Measurements from ENCODE around the gene HNRNPR. TPM values are rescaled to one million over a fixed set of nuclear protein-coding genes. Genes with fewer than 3 reads are reported as not detected.
"Not testable (repeated sequence)": the region's sequence is repeated elsewhere in the genome, so short reads cannot be mapped to it uniquely, and the experiment has no call there.

Gene HNRNPR
- polyA plus RNA-seq, 1 of the 3 experiments (the other 2 are of a cell fraction), result 111 TPM

DNA sequence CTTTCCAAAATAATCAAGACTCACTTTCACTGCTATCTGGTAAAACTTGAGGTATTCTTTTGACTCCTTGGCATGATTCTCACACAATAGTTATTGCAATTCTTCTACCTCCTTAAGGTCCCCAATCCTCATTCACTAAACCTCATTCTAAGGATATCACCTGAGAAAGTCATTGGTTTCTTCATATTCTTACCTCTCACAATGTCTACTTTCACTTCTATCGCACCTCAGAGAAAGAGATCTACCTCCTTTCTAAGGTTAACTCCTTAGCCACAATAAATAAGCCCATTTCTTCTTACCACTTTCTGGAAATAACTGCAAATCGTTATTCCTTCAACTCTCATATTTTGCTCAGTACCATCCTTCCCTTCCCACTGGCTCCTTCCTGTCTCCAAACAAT is 18.7 kb downstream of the HNRNPR start:
- 77% methylated on average over 2 of the region's 2 CpGs for whole genome bisulfite sequencing (ENCODE audit: low lambda C conversion rate)
- Histone ChIP-seq H3K27me3 (ENCODE audit: insufficient read depth) (no peaks in the 10 kb centered on the region), H3K9me2 (no peaks in the 10 kb centered on the region), H3K36me3 (replicated peaks in 1 of 2; ENCODE audit: control insufficient read depth in 1 of 2, insufficient read depth in 2 of 2, low read length in 1 of 2) (peaks cover 49 to 86% of the 10 kb centered on the region in 2 experiments), H3K4me1 (ENCODE audit: control insufficient read depth in 1 of 2, insufficient read depth in 2 of 2, low read depth in 1 of 2, low read length in 1 of 2) (no peaks in the 10 kb centered on the region), H4K20me1 (ENCODE audit: insufficient read depth) (peaks cover 54% of the 10 kb centered on the region), H3F3A (replicated peaks; ENCODE audit: insufficient read depth) (peaks cover 34% of the 10 kb centered on the region), H3K4me3 (ENCODE audit: low read depth in 2 of 2, low read length in 1 of 2) (no peak overlapping the region), H3K4me2 (no peak overlapping the region), H2AFZ (ENCODE audit: low read depth) (no peak overlapping the region), H3K9ac (no peak overlapping the region), H3K9me3 (no peaks in the 10 kb centered on the region), H3K27ac (ENCODE audit: low read depth in 2 of 2, low read length in 1 of 2) (no peak overlapping the region), H3K79me2 (ENCODE audit: insufficient read depth) (peaks cover 99% of the 10 kb centered on the region)
- ChIA-PET CTCF (no interaction called here), POLR2A (interaction anchor here (0.5 to 0.6 kb wide), 2 partner anchors 115 to 176 kb away, joined by 3 to 4 read pairs; no protein-coding TSS in a partner anchor)
- TF ChIP-seq, protein P1, sequence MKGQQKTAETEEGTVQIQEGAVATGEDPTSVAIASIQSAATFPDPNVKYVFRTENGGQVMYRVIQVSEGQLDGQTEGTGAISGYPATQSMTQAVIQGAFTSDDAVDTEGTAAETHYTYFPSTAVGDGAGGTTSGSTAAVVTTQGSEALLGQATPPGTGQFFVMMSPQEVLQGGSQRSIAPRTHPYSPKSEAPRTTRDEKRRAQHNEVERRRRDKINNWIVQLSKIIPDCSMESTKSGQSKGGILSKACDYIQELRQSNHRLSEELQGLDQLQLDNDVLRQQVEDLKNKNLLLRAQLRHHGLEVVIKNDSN (IDR thresholded peaks at IDR 0.05; ENCODE audit: borderline replicate concordance, low read depth), result no peak
- TF ChIP-seq, protein P2, sequence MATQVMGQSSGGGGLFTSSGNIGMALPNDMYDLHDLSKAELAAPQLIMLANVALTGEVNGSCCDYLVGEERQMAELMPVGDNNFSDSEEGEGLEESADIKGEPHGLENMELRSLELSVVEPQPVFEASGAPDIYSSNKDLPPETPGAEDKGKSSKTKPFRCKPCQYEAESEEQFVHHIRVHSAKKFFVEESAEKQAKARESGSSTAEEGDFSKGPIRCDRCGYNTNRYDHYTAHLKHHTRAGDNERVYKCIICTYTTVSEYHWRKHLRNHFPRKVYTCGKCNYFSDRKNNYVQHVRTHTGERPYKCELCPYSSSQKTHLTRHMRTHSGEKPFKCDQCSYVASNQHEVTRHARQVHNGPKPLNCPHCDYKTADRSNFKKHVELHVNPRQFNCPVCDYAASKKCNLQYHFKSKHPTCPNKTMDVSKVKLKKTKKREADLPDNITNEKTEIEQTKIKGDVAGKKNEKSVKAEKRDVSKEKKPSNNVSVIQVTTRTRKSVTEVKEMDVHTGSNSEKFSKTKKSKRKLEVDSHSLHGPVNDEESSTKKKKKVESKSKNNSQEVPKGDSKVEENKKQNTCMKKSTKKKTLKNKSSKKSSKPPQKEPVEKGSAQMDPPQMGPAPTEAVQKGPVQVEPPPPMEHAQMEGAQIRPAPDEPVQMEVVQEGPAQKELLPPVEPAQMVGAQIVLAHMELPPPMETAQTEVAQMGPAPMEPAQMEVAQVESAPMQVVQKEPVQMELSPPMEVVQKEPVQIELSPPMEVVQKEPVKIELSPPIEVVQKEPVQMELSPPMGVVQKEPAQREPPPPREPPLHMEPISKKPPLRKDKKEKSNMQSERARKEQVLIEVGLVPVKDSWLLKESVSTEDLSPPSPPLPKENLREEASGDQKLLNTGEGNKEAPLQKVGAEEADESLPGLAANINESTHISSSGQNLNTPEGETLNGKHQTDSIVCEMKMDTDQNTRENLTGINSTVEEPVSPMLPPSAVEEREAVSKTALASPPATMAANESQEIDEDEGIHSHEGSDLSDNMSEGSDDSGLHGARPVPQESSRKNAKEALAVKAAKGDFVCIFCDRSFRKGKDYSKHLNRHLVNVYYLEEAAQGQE (IDR thresholded peaks at IDR 0.05; ENCODE audit: low read depth, low read length), result no peak
- TF ChIP-seq GATA2 (CRISPR knock-in tag; IDR thresholded peaks at IDR 0.05) (no peak), RFX5 (IDR thresholded peaks at IDR 0.05; ENCODE audit: low read length) (no peak), FOXJ3 (CRISPR knock-in tag; IDR thresholded peaks at IDR 0.05) (no peak)
- no peak for DNase-seq

DNA sequence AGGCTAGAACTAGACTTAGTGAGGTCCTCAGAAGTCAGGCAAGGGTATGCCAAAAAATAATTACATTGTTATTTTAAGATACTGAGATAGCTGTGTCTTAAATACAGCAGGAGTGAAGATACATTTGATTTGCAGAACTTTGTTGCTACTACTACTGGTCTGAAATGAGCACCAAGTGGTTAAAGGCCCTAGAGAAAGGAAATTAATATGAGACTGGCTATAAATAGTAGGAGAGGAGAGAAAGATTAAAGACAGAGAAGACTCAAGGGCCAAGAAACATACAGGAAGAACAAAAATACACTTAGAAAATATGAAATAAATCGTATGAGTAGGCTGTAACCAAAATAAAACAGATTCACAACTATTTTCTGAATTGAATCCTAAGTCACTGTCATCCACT is 21.3 kb downstream of the HNRNPR start:
- Histone ChIP-seq H3K4me1 (ENCODE audit: control insufficient read depth in 1 of 2, insufficient read depth in 2 of 2, low read depth in 1 of 2, low read length in 1 of 2) (no peaks in the 10 kb centered on the region), H3K4me2 (no peak overlapping the region), H3F3A (replicated peaks; ENCODE audit: insufficient read depth) (peaks cover 29% of the 10 kb centered on the region), H3K9ac (no peak overlapping the region), H3K9me3 (no peaks in the 10 kb centered on the region), H3K9me2 (no peaks in the 10 kb centered on the region), H4K20me1 (ENCODE audit: insufficient read depth) (peaks cover 39% of the 10 kb centered on the region), H3K27ac (ENCODE audit: low read depth in 2 of 2, low read length in 1 of 2) (no peak overlapping the region), H3K36me3 (replicated peaks in 1 of 2; ENCODE audit: control insufficient read depth in 1 of 2, insufficient read depth in 2 of 2, low read length in 1 of 2) (peaks cover 64 to 86% of the 10 kb centered on the region in 2 experiments), H3K4me3 (ENCODE audit: low read depth in 2 of 2, low read length in 1 of 2) (no peak overlapping the region), H2AFZ (ENCODE audit: low read depth) (no peak overlapping the region), H3K79me2 (ENCODE audit: insufficient read depth) (peaks cover 98% of the 10 kb centered on the region), H3K27me3 (ENCODE audit: insufficient read depth) (no peaks in the 10 kb centered on the region)
- ChIA-PET POLR2A (no interaction called here), CTCF (interaction anchor here (0.9 to 1.0 kb wide), 2 partner anchors 15 to 138 kb away, joined by 4 read pairs; no protein-coding TSS in a partner anchor)
- WGBS (ENCODE audit: low lambda C conversion rate), result 71% methylated on average over 1 of the region's 1 CpG
- no peak for DNase-seq
- TF ChIP-seq RCOR1 (IDR thresholded peaks at IDR 0.05; ENCODE audit: low read length), result no peak
- no peak for TF ChIP-seq MXI1 (IDR thresholded peaks at IDR 0.05; ENCODE audit: low read depth, low read length)
- TF ChIP-seq, protein P3, sequence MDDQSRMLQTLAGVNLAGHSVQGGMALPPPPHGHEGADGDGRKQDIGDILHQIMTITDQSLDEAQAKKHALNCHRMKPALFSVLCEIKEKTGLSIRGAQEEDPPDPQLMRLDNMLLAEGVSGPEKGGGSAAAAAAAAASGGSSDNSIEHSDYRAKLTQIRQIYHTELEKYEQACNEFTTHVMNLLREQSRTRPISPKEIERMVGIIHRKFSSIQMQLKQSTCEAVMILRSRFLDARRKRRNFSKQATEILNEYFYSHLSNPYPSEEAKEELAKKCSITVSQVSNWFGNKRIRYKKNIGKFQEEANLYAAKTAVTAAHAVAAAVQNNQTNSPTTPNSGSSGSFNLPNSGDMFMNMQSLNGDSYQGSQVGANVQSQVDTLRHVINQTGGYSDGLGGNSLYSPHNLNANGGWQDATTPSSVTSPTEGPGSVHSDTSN (IDR thresholded peaks at IDR 0.05), result no peak
- TF ChIP-seq CHD2 (IDR thresholded peaks at IDR 0.05; ENCODE audit: low read length, partially characterized antibody), result no peak
- TF ChIP-seq NRF1 (IDR thresholded peaks at IDR 0.05; ENCODE audit: low read depth, low read length), result no peak
- TF ChIP-seq, protein P4, sequence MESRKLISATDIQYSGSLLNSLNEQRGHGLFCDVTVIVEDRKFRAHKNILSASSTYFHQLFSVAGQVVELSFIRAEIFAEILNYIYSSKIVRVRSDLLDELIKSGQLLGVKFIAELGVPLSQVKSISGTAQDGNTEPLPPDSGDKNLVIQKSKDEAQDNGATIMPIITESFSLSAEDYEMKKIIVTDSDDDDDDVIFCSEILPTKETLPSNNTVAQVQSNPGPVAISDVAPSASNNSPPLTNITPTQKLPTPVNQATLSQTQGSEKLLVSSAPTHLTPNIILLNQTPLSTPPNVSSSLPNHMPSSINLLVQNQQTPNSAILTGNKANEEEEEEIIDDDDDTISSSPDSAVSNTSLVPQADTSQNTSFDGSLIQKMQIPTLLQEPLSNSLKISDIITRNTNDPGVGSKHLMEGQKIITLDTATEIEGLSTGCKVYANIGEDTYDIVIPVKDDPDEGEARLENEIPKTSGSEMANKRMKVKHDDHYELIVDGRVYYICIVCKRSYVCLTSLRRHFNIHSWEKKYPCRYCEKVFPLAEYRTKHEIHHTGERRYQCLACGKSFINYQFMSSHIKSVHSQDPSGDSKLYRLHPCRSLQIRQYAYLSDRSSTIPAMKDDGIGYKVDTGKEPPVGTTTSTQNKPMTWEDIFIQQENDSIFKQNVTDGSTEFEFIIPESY (IDR thresholded peaks at IDR 0.05; ENCODE audit: borderline replicate concordance, low read depth), result no peak
- no peak for TF ChIP-seq GABPA (IDR thresholded peaks at IDR 0.05; ENCODE audit: low read depth)

DNA sequence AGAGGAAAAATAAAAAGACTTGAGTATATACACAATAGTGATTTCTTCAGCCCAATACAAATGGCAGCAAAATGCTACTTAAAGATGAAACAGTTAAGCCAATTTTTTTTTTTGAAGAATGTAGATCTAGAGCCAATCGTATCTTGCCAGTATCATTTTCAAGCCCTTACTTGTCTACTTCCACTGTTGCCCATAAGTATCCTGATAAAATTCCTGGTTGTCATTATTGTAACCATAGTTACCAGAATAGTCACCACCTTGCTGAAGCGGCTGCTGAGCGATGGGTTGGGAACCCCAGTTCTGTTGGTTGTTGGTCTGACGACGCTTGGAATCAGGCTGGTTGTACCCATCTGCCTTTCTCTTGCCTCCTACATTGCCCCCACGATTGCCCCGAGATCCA is 33.8 kb downstream of the HNRNPR start:
- H3K9ac ChIP-seq; H3K4me2 ChIP-seq; H3K9me2 ChIP-seq; H3K4me3 ChIP-seq (ENCODE audit: low read depth in 2 of 2, low read length in 1 of 2); H3K27me3 ChIP-seq (ENCODE audit: insufficient read depth); H3K9me3 ChIP-seq; H2AFZ ChIP-seq (ENCODE audit: low read depth); H3K27ac ChIP-seq (ENCODE audit: low read depth in 2 of 2, low read length in 1 of 2); DNase-seq; POLR2A ChIA-PET; H3K4me1 ChIP-seq (ENCODE audit: control insufficient read depth in 1 of 2, insufficient read depth in 2 of 2, low read depth in 1 of 2, low read length in 1 of 2): not testable (repeated sequence)
- 91% methylated on average over 7 of the region's 7 CpGs for WGBS (ENCODE audit: low lambda C conversion rate)
- peaks cover 90% of the 10 kb centered on the region for H3K79me2 ChIP-seq (ENCODE audit: insufficient read depth)
- H3F3A ChIP-seq (replicated peaks; ENCODE audit: insufficient read depth), result peaks cover 31% of the 10 kb centered on the region
- peaks cover 30% of the 10 kb centered on the region; the same call in 1 of the 2 replicates for H4K20me1 ChIP-seq (ENCODE audit: insufficient read depth)
- H3K36me3 ChIP-seq (replicated peaks in 1 of 2; ENCODE audit: control insufficient read depth in 1 of 2, insufficient read depth in 2 of 2, low read length in 1 of 2), result peaks cover 95 to 98% of the 10 kb centered on the region in 2 experiments
- CTCF ChIA-PET, result interaction anchor here (0.6 kb wide), 1 partner anchor 94 kb away, joined by 3 read pairs; no protein-coding TSS in a partner anchor
